Activated CD4-positive, alpha-beta T cell treated with anti-CD3 and anti-CD28 coated beads for 24 hours (primary cell): ENCODE data around the gene KRT36.

Source experiments
- DNase-seq, 2 donors: peaks; one replicate each; pipeline ENCODE4 v3.0.0-alpha.2; 2020; ENCODE audit warnings: low read depth in 2 of 2

Gene KRT36

DNA sequence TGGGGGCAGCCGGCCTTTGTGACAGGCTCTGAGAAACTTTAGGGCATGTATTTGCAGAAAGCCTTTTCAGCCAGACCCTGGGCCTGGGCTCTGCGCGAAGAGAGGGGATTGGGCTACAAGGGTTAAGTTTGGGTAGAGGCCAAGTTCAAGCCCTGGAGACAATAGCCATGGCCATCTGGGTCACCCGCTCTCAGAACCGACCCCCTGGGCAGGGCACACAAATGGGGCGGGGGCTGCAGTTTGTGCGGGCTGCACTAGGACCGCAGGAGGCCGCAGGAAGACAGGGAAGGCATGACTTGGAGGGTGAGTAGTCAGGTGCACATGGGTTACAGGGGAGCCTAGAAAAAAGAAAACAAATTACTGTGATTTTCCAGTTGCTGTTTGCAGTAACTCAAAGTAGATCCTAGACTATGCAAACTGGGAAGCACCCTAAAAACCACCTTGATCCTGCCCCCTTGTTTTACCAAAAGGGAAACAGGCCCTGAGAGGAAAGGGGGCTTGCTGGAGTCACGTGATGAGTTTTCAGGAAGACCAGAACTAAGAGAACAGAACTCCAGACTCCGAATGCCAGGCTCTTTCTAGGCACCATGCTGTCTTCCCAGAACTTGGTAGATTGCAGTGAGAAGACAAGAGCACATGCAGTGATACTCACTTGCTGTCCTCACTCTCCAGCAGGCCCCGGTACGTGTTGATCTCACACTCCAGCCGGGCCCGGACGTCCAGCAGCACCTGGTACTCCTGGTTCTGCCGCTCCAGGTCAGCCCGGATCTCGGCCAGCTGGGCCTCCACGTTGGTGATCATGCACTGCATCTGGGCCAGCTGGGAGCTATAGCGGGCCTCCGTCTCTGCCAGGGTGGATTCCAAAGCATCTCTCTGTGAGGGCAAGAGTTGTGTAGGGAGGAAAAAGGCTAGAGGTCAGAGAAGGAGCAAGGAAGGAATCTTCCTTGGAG is 12.6 kb downstream of the KRT36 start:
- DNase-seq = no peak

DNA sequence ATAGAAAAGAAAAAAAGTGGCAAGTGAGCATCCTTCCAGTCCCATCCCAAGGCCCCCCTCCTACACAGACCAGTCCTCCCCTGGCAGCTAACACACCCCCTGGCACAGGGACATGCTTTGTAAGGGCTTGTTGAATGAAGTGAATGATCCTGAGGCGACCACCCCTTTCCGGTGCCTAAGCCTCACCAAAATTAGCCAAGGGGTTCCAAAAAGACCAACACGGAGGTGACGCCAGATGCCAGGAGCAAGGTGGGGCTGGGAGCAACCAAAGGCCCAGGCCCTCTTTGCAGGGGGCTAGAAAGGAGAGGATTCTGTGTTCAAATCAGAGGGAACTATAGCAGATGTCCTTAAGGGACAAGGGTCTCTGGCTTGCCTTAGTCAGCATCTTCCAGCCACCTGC is 14.3 kb downstream of the KRT36 start:
- DNase-seq = no peak

GRCh38 chr17:41474863-41475262 is 14.8 kb downstream of the KRT36 start:
- DNase-seq = no peak

DNA sequence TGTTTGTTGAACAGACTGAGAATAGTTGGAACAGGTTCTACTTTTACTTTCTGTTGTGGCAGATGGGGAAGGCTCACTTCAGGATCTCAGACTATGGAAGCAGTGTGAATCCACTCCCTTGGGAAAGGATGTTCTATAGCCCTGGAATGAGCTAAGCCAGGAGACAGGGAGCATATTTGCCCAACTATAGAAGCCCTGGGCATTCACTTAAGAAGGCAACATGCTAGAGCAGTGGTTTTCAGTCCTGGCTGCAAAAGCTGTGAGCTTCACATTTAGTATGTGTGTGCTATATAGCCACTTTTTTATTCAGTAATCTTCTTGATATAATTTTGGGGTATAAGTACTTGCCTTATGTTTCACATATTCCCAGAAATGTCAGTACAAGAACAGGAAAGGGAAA is 21.4 kb downstream of the KRT36 start:
- no peak for DNase-seq

- no peak for DNase-seq
Observed at GRCh38 chr17:41467561-41467960, 22.1 kb downstream of the KRT36 start.

- no peak for DNase-seq
Observed at GRCh38 chr17:41466988-41467387, 22.7 kb downstream of the KRT36 start, which contains the start of gene KRT32. Gene KRT32 (minus strand): TSS chr17:41467386. CDS start chr17:41467325, 61 bp downstream.

GRCh38 chr17:41464682-41465081 is 25.0 kb downstream of the KRT36 start:
- DNase-seq = no peak

DNA sequence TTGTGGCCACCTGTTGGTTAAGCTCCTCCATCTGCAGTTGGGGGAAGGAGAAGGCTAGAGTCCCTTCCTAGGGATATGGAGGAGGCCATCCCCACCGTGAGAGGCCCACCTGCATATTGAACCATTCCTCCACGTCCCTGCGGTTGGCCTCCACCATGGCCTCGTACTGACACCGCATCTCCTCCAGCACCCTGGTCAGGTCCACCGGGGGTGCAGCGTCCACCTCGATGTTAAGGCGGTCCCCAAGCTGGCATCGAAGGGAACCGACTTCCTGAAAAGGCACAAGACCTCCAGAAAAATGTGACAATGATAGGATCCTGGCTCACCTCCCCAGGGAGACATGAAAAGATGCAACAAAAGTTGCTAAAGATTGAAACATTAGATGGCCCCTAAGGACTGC is 25.5 kb downstream of the KRT36 start:
- no peak for DNase-seq

DNA sequence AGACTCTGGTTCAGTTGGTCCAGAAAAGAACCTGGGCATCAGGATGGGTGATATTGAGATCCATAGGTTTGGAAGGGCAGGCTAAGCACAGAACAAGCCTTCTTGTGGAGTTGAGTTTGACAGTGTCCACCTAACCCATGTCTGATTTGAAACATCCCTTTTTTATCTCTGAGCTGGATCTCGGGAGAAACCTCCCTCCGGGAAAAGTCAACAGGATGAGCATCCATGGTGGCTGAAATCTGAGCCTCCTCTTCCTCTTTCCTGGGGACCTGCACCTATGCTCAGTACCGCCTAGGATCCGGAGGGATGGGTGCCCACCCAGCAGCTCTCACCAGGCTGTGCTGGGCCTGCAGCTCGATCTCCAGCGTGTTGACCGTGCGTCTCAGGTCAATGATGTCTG is 26.0 kb downstream of the KRT36 start:
- no peak for DNase-seq

DNA sequence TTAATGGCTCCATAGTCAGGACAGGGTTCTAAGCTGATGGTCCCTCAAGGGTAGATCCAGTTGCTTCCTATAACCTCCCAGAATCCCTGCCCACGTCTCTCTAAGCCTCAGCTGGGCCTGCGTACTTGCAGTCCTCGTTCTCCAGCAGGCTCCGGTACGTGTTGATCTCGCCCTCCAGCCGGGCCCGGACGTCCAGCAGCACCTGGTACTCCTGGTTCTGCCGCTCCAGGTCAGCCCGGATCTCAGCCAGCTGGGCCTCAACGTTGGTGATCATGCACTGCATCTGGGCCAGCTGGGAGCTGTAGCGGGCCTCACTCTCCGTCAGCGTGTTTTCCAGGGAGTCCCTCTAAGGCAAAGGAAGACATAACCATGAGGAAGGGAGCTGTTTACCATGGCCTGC is 27.0 kb downstream of the KRT36 start:
- no peak for DNase-seq

- DNase-seq = no peak
Observed at GRCh38 chr17:41457676-41458075, 32.0 kb downstream of the KRT36 start.

GRCh38 chr17:41456204-41456603 is 33.5 kb downstream of the KRT36 start:
- DNase-seq = no peak

- DNase-seq = no peak
Observed at GRCh38 chr17:41455236-41455635, 34.5 kb downstream of the KRT36 start.

DNA sequence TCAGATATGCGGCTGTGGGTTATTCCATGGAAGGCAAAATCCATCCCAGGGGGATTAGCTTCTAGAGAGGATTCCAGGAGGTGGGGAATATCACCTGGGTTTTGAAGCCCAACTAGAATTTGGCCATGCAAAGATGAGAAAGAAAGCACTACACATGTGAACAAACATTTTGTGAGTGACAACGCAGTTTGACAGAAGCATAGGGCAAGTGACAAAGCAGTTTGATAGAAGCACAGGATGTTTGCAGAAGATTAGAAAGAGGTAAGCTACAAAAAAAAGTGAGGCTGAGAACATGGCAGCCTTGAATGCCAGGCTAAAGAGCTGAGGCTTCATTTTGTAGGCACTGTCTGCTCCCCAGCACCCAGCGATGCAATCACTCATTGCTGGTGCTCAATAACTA is 36.6 kb downstream of the KRT36 start:
- DNase-seq = no peak

DNA sequence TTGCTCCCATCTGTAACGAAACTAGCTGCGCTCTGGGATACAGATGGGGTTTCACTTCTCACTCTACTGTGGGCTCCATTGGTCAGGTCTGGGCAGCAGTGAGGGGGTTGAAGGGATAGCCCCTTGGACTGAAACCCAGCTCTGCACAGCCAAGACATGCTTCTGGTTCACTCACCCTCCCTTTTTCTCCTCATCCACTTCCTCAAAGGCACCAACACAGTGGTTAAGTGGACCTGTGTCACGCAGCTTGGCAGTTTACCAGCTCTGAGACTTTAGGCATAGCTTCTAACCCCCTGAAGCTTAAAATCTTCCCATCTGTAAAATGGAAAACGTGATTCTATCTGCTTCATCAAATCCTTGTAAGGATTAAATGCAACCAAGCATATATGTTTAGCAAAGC is 37.4 kb downstream of the KRT36 start:
- DNase-seq = no peak

GRCh38 chr17:41451154-41451728 is 38.5 kb downstream of the KRT36 start:
- DNase-seq = no peak

DNA sequence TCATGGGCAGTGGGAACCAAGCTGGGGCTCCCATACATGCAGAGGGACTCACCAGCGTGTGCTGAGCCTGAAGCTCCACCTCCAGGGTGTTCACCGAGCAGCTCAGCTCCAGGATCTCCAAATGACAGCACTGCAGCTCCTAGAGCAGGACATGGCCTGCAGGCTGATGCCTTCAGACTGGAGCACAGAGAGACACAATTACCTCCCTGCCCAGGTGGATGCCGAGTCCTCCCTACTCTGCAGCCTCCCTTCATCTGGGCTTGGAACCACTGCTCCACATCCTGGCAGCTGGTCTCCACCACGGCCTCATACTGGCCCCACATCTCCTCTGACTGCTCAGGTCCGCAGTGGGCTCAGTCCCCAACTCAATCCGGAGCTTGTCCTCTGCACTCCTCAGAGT is 40.7 kb downstream of the KRT36 start:
- no peak for DNase-seq

- DNase-seq = no peak
Observed at GRCh38 chr17:41448506-41448905, 41.2 kb downstream of the KRT36 start.

GRCh38 chr17:41446806-41447205 is 42.9 kb downstream of the KRT36 start:
- no peak for DNase-seq

GRCh38 chr17:41444640-41445039 is 45.1 kb downstream of the KRT36 start:
- no peak for DNase-seq

- DNase-seq = no peak
Observed at GRCh38 chr17:41444186-41444585, 45.5 kb downstream of the KRT36 start.

DNA sequence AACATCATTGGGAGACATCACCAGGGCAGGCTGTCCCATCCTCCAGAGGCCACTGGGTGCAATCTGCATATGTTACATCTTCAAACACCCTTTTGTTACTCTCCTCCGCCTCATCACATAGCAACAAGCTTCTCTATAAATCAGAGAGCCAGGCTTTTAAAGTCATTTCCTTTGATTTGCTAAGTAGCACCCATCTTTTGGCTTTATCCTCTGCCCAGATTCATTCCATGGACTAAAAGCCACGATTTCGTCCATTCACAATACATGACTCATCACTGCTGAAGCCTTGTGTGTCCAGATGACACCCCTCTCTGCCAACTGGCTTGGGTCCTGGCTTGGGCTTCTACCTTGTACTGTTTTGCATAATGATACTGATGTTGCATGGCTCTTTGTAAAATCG is 47.0 kb downstream of the KRT36 start:
- DNase-seq = no peak

DNA sequence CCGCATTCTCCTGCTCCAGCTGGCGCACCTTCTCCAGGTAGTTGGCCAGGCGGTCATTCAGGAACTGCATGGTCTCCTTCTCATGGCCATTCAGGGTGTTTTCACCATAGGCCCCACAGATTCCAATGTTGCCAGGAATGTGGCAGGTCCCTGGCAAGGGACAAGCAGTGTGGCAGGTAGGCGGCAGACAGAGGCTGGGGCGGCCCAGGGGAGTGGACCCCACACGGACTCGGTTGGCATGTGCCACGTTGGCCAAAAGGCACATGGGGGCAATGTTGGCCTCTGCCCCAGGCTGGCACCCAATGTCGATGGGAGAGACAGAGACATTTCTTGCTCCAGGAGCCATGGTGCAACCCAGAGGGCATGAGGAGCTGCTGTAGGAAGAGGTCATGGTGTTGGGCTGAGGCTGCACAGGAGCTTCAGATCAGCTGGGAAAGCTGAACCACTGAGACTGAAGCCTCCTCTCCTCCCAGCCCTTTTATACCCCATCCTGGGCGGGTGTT is 49.1 kb downstream of the KRT36 start, which contains the start of gene KRT38:
Gene KRT38 (minus strand): TSS at position 453 of the 503 bp plus-strand sequence. CDS start 62 bp downstream, at position 391.
- DNase-seq = no peak
